ENCODE data around the gene GARIN5B.

The GARIN5B gene

DNA sequence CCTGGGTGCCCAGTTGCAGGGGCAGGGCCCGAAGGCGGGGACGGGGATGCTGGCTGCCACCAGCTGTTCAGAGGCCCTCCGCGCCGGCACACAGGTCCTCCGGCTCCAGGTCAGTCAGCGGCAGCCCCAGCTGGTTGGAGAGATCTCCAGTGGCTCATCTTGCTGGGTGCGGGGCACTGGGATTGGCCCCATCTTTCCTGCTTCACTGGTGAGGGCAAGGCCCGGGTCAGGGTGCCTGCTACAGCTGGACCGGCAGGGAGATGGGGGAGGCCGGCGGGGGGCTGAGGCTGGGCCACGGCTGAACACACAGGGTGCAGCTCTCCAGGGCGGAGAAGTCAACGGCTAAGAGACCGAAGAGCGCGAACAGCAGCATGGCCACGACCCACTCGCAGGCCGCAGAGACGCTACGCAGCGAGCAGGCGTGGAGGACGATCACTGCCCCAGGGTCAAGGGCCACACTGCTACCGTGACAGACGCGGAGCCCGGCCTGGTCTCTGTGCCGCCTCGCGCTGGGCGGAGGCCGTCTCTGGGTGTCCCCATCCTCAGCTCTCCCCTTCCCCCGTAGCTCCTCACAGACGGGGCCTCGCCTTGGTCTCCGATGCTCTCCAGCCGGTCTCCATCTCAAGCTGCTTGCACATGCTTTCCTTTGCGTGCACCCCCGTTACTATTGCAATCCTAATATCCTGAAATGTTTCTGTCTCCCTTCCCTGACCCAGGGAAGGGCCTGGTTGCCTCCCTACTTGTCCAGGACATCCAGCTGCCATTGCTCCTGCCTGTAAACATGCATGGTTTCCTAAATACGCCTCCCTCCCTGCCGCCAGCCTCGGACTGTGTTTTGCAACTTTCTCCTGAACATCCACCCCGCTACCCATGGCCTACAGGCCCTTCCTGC is 50.2 kb downstream of the GARIN5B start:
- H3K27me3 ChIP-seq (ENCODE audit: insufficient read depth, poor library complexity, severe bottlenecking), result no peaks in the 10 kb centered on the region
- no peaks in the 10 kb centered on the region for H3K9me3 ChIP-seq (ENCODE audit: severe bottlenecking)
- no peak overlapping the region for H3K27ac ChIP-seq (ENCODE audit: poor library complexity, severe bottlenecking)
- no peak overlapping the region for H3K4me3 ChIP-seq (ENCODE audit: severe bottlenecking)
- no peaks in the 10 kb centered on the region for H3K4me1 ChIP-seq (ENCODE audit: insufficient read depth, poor library complexity, severe bottlenecking)
- no peaks in the 10 kb centered on the region for H3K36me3 ChIP-seq (ENCODE audit: low read depth)
- DNase-seq (ENCODE audit: low spot score) (no peak), ATAC-seq (ENCODE audit: low read depth) (no peak)
- TF ChIP-seq, protein P1, sequence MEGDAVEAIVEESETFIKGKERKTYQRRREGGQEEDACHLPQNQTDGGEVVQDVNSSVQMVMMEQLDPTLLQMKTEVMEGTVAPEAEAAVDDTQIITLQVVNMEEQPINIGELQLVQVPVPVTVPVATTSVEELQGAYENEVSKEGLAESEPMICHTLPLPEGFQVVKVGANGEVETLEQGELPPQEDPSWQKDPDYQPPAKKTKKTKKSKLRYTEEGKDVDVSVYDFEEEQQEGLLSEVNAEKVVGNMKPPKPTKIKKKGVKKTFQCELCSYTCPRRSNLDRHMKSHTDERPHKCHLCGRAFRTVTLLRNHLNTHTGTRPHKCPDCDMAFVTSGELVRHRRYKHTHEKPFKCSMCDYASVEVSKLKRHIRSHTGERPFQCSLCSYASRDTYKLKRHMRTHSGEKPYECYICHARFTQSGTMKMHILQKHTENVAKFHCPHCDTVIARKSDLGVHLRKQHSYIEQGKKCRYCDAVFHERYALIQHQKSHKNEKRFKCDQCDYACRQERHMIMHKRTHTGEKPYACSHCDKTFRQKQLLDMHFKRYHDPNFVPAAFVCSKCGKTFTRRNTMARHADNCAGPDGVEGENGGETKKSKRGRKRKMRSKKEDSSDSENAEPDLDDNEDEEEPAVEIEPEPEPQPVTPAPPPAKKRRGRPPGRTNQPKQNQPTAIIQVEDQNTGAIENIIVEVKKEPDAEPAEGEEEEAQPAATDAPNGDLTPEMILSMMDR (IDR thresholded peaks at IDR 0.05; ENCODE audit: poor library complexity, severe bottlenecking), result no peak

DNA sequence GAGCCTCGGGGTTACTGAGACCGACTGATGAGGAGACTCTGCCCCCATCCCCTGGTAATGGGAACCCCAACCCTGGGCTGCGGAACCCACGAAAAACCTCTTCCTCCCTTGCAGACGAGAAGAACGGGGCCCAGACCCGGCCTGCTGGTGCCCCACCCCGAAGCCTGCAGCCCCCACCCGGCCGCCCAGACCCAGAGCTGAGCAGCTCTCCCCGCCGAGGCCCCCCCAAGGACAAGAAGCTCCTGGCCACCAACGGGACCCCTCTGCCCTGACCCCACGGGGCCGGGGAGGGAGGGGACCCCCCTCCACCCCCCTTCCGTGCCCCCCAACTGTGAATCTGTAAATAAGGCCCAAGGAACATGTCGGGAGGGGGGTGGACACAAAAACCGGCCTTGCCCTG is 51.3 kb downstream of the GARIN5B start:
- Histone ChIP-seq H3K4me3 (ENCODE audit: severe bottlenecking) (no peak overlapping the region), H3K27ac (ENCODE audit: poor library complexity, severe bottlenecking) (no peak overlapping the region), H3K27me3 (ENCODE audit: insufficient read depth, poor library complexity, severe bottlenecking) (no peaks in the 10 kb centered on the region), H3K36me3 (ENCODE audit: low read depth) (no peaks in the 10 kb centered on the region), H3K4me1 (ENCODE audit: insufficient read depth, poor library complexity, severe bottlenecking) (no peaks in the 10 kb centered on the region), H3K9me3 (ENCODE audit: severe bottlenecking) (no peaks in the 10 kb centered on the region)
- DNase-seq (ENCODE audit: low spot score) (no peak), ATAC-seq (ENCODE audit: low read depth) (no peak)
- TF ChIP-seq, protein P1 (IDR thresholded peaks at IDR 0.05; ENCODE audit: poor library complexity, severe bottlenecking), result no peak

DNA sequence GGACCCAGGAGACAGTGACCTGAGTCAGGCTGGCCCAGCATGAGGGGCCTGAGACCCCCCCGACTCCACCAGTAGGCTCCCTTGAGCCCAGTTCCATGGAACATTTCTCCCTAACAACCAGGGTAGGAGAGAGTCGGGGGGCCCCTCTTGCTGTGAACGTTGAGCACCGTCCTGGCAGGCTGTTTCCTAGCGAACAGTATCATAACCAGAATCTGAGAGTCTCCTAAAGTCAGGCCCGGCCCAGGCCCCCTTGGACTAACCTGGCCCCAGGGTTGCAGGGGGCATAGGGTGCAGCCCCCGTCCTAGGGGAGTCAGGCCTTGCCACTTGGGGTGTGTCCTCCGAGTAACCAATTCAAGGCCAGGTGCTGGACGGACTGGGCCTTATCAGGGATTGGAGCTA is 51.7 kb downstream of the GARIN5B start:
- DNase-seq (ENCODE audit: low spot score), result no peak
- no peaks in the 10 kb centered on the region for H3K27me3 ChIP-seq (ENCODE audit: insufficient read depth, poor library complexity, severe bottlenecking)
- no peaks in the 10 kb centered on the region for H3K36me3 ChIP-seq (ENCODE audit: low read depth)
- TF ChIP-seq, protein P1 (IDR thresholded peaks at IDR 0.05; ENCODE audit: poor library complexity, severe bottlenecking), result no peak
- H3K4me1 ChIP-seq (ENCODE audit: insufficient read depth, poor library complexity, severe bottlenecking), result no peaks in the 10 kb centered on the region
- no peaks in the 10 kb centered on the region for H3K9me3 ChIP-seq (ENCODE audit: severe bottlenecking)
- H3K27ac ChIP-seq (ENCODE audit: poor library complexity, severe bottlenecking), result no peak overlapping the region
- no peak for ATAC-seq (ENCODE audit: low read depth)
- no peak overlapping the region for H3K4me3 ChIP-seq (ENCODE audit: severe bottlenecking)

- Histone ChIP-seq H3K4me3 (ENCODE audit: severe bottlenecking) (no peak overlapping the region), H3K27me3 (ENCODE audit: insufficient read depth, poor library complexity, severe bottlenecking) (no peaks in the 10 kb centered on the region), H3K4me1 (ENCODE audit: insufficient read depth, poor library complexity, severe bottlenecking) (no peaks in the 10 kb centered on the region), H3K36me3 (ENCODE audit: low read depth) (peaks cover 6% of the 10 kb centered on the region), H3K9me3 (ENCODE audit: severe bottlenecking) (no peaks in the 10 kb centered on the region), H3K27ac (ENCODE audit: poor library complexity, severe bottlenecking) (no peak overlapping the region)
- ATAC-seq (ENCODE audit: low read depth), result no peak
- TF ChIP-seq, protein P1 (IDR thresholded peaks at IDR 0.05; ENCODE audit: poor library complexity, severe bottlenecking), result no peak
- DNase-seq (ENCODE audit: low spot score), result no peak
Observed at GRCh38 chr19:55310498-55310897, 52.6 kb downstream of the GARIN5B start.

DNA sequence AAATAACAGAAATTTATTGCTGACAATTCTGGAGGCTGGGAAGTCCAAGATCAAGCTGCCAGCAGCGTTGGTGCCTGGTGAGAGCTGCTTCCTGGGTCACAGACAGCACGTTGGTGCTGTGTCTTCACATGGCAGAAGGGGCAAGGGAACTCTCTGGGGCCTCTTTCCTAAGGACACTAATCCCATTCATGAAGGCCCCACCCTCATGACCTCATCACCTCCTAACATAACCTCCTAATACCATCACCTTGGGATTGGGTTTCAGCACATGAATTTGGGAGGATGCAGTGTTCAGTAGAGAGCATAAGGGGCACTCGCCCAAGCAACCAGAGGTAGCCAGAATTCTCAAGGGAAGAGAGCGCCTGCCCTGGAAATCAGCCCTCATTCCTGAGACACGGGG is 53.6 kb downstream of the GARIN5B start:
- DNase-seq (ENCODE audit: low spot score) (no peak), ATAC-seq (ENCODE audit: low read depth) (no peak)
- no peaks in the 10 kb centered on the region for H3K4me1 ChIP-seq (ENCODE audit: insufficient read depth, poor library complexity, severe bottlenecking)
- TF ChIP-seq, protein P1 (IDR thresholded peaks at IDR 0.05; ENCODE audit: poor library complexity, severe bottlenecking), result no peak
- H3K27me3 ChIP-seq (ENCODE audit: insufficient read depth, poor library complexity, severe bottlenecking), result no peaks in the 10 kb centered on the region
- peaks cover 11% of the 10 kb centered on the region for H3K36me3 ChIP-seq (ENCODE audit: low read depth)
- no peak overlapping the region for H3K27ac ChIP-seq (ENCODE audit: poor library complexity, severe bottlenecking)
- H3K9me3 ChIP-seq (ENCODE audit: severe bottlenecking), result no peaks in the 10 kb centered on the region
- H3K4me3 ChIP-seq (ENCODE audit: severe bottlenecking), result no peak overlapping the region

Data from RWPE2 (cell line).